ENCODE measurements around the gene MRPS12. TPM values are rescaled to one million over a fixed set of nuclear protein-coding genes. Genes with fewer than 3 reads are reported as not detected.
A peak's percentile ranks its signal among the peaks of the same experiment; 100 is the strongest.

The MRPS12 gene
- total RNA-seq, 1 donor from 2014 or later = 30.0 TPM

- no peak for DNase-seq (ENCODE audit: low spot score)
Measured at GRCh38 chr19:38911388-38912001, 19.2 kb upstream of the MRPS12 start.

DNA sequence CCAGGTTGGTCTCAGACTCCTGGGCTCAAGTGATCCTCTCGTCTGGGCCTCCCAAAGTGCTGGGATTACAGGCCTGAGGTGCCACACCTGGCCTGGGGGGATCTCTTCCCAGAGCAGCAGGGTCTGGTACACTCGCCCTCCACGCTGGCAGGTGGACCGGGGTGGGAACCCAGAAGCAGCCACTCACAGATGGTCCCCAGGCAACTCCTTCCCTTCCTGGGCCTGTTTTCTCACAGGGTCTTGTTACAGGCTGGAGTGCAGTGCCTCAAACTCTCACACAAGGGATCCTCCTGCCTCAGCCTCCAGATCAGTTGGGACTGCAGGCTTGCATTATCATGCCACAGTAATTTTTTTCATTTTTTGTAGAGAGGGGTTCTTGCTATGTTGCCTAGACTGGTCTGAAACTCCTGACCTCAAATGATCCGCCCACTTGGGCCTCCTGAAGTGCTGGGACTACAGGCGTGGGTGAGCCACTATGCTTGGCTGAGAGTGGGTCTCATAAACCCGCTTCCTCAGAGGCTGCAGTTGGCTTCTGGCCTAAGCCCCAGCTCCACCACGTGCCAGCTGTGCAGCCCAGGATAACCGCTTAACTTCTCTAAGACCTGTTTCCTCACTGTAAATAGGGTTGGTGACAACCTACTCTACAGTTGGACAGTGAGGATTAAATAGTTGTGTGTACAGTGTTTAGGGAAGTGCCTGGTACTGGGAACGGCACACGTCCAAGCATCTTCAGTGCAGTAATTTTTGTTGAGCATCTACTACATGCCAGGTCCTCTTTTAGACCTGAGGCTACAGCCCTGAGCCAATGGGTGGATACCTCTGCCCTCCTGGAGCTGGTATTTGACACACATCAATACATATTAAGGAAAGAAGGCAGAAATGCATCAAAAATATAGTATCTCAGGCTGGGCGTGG, 17.9 kb upstream of the MRPS12 start:
- DNase-seq (ENCODE audit: low spot score) = no peak

GRCh38 chr19:38913958-38914357, 16.8 kb upstream of the MRPS12 start:
- no peak for DNase-seq (ENCODE audit: low spot score)

DNA sequence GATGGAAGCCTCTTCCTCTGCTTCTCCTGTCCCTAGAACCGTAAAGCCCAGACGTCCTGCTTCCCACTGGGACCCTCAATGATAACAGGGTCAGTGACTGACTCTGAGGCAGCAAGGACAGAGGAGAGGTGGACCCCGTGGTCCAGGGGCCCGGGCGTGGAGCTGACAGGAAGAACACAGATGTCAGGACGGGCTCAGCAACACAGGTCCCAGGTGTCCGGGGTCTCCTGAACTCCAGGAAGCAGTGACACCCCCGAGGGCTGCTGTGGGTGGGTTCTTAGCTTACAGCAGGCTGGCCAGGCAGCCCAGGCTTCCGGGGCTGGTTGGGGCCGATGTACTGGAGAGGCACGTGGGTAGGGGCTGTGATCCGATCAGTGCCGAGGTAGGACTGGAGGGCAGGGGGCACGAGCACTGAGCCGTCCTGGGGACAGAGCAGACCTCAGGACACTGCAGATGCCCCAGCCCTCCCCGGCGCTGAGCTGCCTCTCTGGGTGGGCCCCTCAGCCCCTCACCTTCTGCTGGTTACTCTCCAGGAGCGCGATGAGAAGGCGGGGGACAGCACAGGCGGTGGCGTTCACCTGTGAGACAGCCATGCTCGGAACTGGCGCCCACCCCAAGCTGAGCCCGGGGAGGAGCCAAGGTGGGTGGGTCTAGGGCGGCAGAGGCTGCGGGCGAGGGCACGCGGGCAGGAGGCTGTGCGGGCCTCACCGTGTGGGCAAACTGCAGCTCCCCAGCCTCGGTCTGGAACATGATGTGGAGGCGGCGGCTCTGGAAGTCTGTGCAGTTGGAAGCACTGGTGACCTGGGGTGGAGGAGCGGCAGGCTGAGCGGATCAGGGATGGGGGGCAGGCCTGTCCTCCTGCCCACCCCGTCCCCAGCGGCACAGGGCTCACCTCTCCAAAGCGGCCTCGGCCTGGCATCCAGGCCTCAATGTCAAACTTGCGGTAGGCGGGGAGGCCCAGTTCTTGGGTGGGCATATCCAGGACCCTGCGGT, 15.1 kb upstream of the MRPS12 start:
- DNase-seq (ENCODE audit: low spot score) = no peak

DNA sequence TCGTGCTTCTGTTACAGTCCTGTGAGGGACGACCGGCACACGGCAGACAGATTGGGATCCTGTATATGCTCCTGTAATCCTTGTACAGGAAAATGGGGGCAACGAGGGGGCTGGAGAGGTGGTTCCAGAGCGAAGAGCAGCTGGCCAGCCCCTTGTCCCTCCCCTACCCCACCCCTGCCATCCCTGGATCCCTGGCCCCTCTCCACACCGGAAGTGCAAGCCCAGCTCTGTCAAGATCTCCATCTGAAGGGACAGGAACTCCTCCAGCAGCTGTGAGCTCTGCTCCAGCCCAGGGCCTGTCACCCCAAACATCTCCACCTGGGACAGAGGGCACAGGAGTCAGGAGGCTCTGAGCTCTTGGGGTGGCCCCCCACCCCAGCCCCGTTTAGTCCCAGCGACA, 13.2 kb upstream of the MRPS12 start:
- DNase-seq (ENCODE audit: low spot score) = no peak

GRCh38 chr19:38917921-38918491, 12.7 kb upstream of the MRPS12 start:
- no peak for DNase-seq (ENCODE audit: low spot score)

- no peak for DNase-seq (ENCODE audit: low spot score)
Measured at GRCh38 chr19:38918526-38918925, 12.2 kb upstream of the MRPS12 start.

GRCh38 chr19:38919837-38920601, 10.7 kb upstream of the MRPS12 start:
- DNase-seq (ENCODE audit: low spot score) = no peak

GRCh38 chr19:38920602-38921419, 9.9 kb upstream of the MRPS12 start:
- DNase-seq (ENCODE audit: low spot score) = no peak

DNA sequence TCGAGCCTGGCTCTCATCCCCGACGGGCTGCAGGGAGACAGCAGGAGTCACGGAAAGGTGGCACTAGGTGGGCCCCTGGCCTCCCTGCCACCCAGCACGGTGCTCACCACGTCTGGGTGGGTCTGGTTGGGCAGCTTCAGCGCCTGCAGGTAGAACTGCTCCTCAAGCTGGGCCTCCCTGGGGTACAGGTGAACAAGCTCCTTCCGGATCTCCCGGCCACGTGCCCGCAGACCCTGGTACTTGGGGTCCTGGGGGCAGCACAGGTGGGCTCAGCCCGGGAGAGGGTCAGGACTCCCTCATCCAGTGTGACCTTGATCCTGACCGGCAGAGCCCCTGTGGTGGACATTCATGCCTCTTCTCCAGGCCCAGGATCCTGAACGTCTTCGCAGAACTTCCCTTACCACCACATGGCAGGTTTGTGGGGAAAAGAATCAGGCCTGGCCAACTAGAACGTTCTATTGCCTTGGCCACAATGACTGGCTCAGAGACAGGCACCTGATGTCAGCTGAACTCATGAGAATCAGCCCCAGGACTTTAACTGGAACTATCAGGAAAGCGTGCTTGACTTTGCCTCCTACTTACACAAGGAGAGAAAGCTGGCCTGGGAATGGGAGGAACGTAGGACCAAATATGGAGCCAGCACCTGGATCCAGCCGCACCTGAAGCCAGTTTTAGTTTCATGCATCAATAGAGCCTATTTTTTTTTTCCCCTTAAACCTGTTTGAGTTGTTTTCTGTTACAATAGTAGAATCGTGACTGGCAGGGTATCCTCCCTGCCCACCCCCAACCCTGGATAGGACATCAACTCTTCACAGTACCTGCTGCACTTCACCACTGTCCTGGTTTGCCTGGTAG, 9.1 kb upstream of the MRPS12 start:
- DNase-seq (ENCODE audit: low spot score) = no peak

- no peak for DNase-seq (ENCODE audit: low spot score)
Measured at GRCh38 chr19:38922482-38922881, 8.3 kb upstream of the MRPS12 start.

- DNase-seq (ENCODE audit: low spot score) = no peak
Measured at GRCh38 chr19:38924388-38924787, 6.4 kb upstream of the MRPS12 start.

- DNase-seq (ENCODE audit: low spot score) = no peak
Measured at GRCh38 chr19:38928391-38929001, 2.2 kb upstream of the MRPS12 start.

- peak; percentile 93 for DNase-seq (ENCODE audit: low spot score)
Measured at GRCh38 chr19:38929929-38930775, 592 bp upstream of the MRPS12 start, which contains the start of gene SARS2. Gene SARS2, minus strand, starts transcription at chr19:38930763. Its CDS starts 27 bp downstream, at chr19:38930736.

DNA sequence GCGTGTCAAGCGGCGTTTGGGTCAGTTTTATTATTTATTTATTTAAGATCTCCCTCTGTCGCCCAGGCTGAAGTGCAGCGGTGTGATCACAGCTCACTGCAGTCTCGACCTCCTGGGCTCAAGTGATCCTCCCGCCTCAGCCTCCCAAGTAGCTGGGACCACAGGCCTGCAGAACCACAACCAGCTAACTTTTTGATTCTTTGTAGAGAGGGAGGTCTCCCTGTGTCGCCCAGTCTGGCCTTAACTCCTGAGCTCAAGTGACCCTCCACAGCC, 713 bp downstream of the MRPS12 start:
- no peak for DNase-seq (ENCODE audit: low spot score)

- no peak for DNase-seq (ENCODE audit: low spot score)
Measured at GRCh38 chr19:38932425-38933179, 1.9 kb downstream of the MRPS12 start.

GRCh38 chr19:38933544-38933943, 2.8 kb downstream of the MRPS12 start:
- DNase-seq (ENCODE audit: low spot score) = no peak
